Aorta (tissue), 5 donors: ENCODE measurements around the gene NLGN2. TPM values are rescaled to one million over a fixed set of nuclear protein-coding genes. Genes with fewer than 3 reads are reported as not detected.

Source experiments
- ATAC-seq: fragments of 200-7000 bp; cut with Tn5 transposase; one replicate; pipeline ENCODE4 v1.9.1; 2022; ENCODE audit warnings: moderate library complexity; ENCODE audit not compliant: low FRiP score
- DNase-seq, 2 donors: peaks; one replicate each; pipeline ENCODE4 v3.0.0-alpha.2; 2020
- H3K27ac ChIP-seq, 2 donors: one replicate each; pipeline ENCODE4 v1.5.1; 2013; ENCODE audit warnings: low read length in 2 of 2, mild to moderate bottlenecking in 2 of 2, moderate library complexity in 2 of 2, control low read depth in 1 of 2, inconsistent platforms in 1 of 2, low read depth in 1 of 2
- H3K27me3 ChIP-seq, 2 donors: one replicate each; pipeline ENCODE4 v1.6.1; 2013; ENCODE audit warnings: control low read depth in 1 of 2, low read length in 1 of 2, mild to moderate bottlenecking in 1 of 2, moderate library complexity in 1 of 2; ENCODE audit not compliant: insufficient read depth in 2 of 2, control insufficient read depth in 1 of 2
- H3K36me3 ChIP-seq, 2 donors: one replicate each; pipeline ENCODE4 v1.6.1; 2013; ENCODE audit warnings: control low read depth in 1 of 2, low read length in 1 of 2, mild to moderate bottlenecking in 1 of 2; ENCODE audit not compliant: insufficient read depth in 2 of 2, control insufficient read depth in 1 of 2
- H3K4me1 ChIP-seq, 2 donors: one replicate each; pipeline ENCODE4 v1.6.1; 2013; ENCODE audit warnings: low read length in 2 of 2, control low read depth in 1 of 2, mild to moderate bottlenecking in 1 of 2, moderate library complexity in 1 of 2; ENCODE audit not compliant: insufficient read depth in 2 of 2, control insufficient read depth in 1 of 2
- H3K4me3 ChIP-seq, 2 donors: one replicate each; pipeline ENCODE4 v1.5.1; 2013; ENCODE audit warnings: low read length in 2 of 2, control low read depth in 1 of 2, mild to moderate bottlenecking in 1 of 2
- H3K9me3 ChIP-seq: one replicate; pipeline ENCODE4 v1.6.1; 2013; ENCODE audit warnings: mild to moderate bottlenecking, low read length; ENCODE audit not compliant: control insufficient read depth
- WGBS, 2 donors: extraction: QIAGEN DNeasy Blood & Tissue Kit; methylation state at CpG; one replicate each; pipeline ENCODE4 v1.1.7; 2013; 5-methylcytosine and 5-hydroxymethylcytosine counted together
- intact Hi-C, 2 donors: fragments of 100-400 bp; cut with DNase I; formaldehyde crosslinking; loops; one replicate each; pipeline versions ENCODE4 v1.14.2 to v1.15.0; 2022
- polyA plus RNA-seq, 2 donors: library from polyadenylated mRNA; stranded (reverse); fragments of 200-250 nt; gene quantifications; one replicate each; pipeline ENCODE4 v1.2.3, GENCODE V29; 2013
- total RNA-seq, 2 donors: library from RNA; stranded (reverse); fragmentation: NEBNext Ultra II Directional; extraction: Animal tissue kit (Norgen Biotek cat#: 25700); gene quantifications; one replicate each; pipeline ENCODE4 v1.2.1, GENCODE V29; 2021
- donor health status: healthy with polysubstance abuse.
- donor health status: Bipolar disorder and iron deficiency.
- donor health status: DM: no; HTN: no; CAD: no.
- donor health status: DM: no; HTN: no; CAD: no.
- donor health status: DM: yes; HTN: yes; CAD: no.

The NLGN2 gene
- total and polyA plus RNA-seq, 4 donors: 2.4 to 49.9 (median 30.9) TPM

DNA sequence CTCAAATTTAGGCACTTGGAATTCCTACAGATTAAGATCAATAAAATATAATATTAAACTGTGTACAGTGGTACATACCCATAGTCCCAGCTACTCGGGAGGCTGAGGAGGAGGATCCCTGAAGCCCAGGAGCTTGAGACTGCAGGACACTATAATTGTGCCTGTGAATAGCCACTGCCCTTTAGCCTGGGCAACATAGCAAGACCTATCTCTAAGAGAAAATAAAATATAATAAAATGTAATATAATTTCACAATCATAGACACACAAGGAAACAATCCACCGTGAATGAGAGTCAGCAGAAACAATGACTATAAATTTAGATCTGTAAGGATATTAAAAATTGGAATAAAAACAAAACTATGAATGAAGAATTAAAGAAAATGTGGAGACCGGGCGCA is 36.8 kb upstream of the NLGN2 start:
- WGBS, 2 donors: 82 to 84% methylated on average over 4 of the region's 4 CpGs
- no peak for ATAC-seq
- Histone ChIP-seq H3K27ac (no peak overlapping the region), H3K9me3 (no peaks in the 10 kb centered on the region), H3K36me3 (no peaks in the 10 kb centered on the region), H3K4me3 (no peak overlapping the region), H3K4me1 (no peaks in the 10 kb centered on the region), H3K27me3 (no peaks in the 10 kb centered on the region)
- DNase-seq: no peak
- intact Hi-C loops: no loop called here

- intact Hi-C loops: no loop called here
Measured at GRCh38 chr17:7374353-7374752, 33.3 kb upstream of the NLGN2 start.

DNA sequence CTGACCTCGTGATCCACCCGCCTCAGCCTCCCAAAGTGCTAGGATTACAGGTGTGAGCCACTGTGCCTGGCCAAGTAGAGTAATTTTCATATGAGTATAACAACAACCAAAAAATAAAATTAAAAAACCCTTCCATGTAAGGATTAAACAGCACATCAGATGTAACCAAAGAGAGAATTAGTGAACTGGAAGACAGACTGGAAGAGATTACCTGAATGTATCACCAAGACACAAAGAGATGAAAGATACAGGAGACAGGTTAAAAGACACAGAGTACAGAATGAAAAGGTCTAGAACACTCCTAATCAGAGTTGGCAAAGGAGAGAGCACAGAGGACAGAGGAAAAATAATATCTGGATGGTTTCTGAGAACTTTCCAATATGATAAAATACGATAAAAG is 28.5 kb upstream of the NLGN2 start:
- H3K27ac ChIP-seq: no peak overlapping the region
- intact Hi-C loops: no loop called here
- H3K9me3 ChIP-seq: no peaks in the 10 kb centered on the region
- ATAC-seq (no peak), DNase-seq (no peak)
- no peaks in the 10 kb centered on the region for H3K4me1 ChIP-seq
- 96% methylated on average over 3 of the region's 3 CpGs for WGBS, 2 donors
- H3K4me3 ChIP-seq: no peak overlapping the region
- no peaks in the 10 kb centered on the region for H3K27me3 ChIP-seq
- H3K36me3 ChIP-seq: no peaks in the 10 kb centered on the region

More at GRCh38 chr17:7374353-7374752, 33.3 kb upstream of the NLGN2 start:
- no peak for DNase-seq
- WGBS, 2 donors: 88 to 92% methylated on average over 2 of the region's 2 CpGs
- ATAC-seq: no peak
- Histone ChIP-seq H3K36me3 (no peaks in the 10 kb centered on the region), H3K4me1 (no peaks in the 10 kb centered on the region), H3K27ac (no peak overlapping the region), H3K4me3 (no peak overlapping the region), H3K27me3 (no peaks in the 10 kb centered on the region), H3K9me3 (no peaks in the 10 kb centered on the region)

DNA sequence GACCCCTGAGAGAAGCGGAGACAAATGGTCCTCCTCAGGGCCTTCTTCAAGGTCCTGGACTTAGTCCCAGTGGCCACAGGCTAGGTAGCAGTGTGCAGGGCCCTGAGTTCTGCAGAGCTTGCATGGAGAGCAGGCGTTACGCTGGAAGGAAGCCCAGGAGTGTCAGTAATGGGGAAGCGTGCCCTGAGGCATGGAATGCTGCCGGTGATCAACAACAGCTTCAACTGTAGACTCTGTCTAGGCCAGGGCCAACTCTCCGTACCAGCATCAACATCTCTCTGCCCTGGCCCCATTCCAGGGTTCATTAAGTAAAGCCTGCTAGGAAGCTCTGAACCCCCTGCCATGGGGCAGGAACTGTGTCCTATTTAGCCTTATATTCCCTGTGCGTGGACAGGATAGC is 27.3 kb upstream of the NLGN2 start:
- intact Hi-C loops: no loop called here
- H3K27me3 ChIP-seq: no peaks in the 10 kb centered on the region
- DNase-seq (peak in 1 of 2 donors; percentile 80), ATAC-seq (peak; percentile 44)
- H3K4me3 ChIP-seq: no peak overlapping the region
- H3K9me3 ChIP-seq: no peaks in the 10 kb centered on the region
- H3K27ac ChIP-seq: no peak overlapping the region
- WGBS, 2 donors: 15 to 16% methylated on average over 7 of the region's 7 CpGs
- H3K36me3 ChIP-seq: no peaks in the 10 kb centered on the region
- no peaks in the 10 kb centered on the region for H3K4me1 ChIP-seq

DNA sequence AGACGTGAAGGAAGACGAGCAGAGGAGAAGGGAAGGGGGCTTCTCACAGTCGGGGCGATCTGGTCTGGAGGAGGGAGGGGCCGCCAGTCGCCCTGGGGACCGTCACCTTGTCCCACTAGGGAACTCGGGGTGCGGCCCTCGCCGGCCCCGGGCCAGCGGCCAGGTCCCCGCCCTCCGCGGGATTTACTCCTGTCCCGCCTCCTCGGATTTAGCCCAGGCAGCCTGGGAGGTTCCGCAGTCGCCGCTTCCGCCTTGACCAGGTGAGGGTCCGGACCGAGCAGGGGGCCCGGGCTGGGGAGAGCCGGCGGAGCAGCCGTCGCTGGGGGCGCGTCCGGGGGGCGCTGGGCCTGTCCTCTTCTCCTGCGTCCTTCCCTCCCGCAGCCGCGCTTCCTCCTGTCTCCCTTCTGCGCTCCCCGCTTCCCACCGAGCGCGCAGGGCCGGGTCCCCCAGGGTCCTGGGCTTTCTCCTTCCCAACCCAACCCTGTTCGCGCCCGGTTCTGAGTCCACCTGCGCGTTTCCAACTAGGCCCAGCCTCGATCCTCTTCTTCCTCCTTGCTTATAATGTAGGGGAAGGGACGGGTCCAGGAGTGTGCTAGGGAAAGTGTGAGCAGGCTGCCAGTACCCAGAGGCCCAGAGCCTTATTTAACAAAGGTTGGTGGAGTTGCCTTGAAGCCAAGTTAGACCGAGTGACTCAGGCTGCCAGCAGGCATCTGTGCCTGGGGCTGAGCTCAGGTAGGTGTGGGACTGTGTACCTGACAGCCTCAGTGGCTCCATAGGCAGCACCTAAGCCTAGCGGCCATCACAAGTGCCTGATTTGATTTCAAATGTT is 26.6 kb upstream of the NLGN2 start, which contains the start of gene TNK1:
TNK1 (plus strand) TSS at position 235 of the 829 bp plus-strand sequence. CDS start 1,838 bp downstream, outside the sequence.
- H3K27me3 ChIP-seq: no peaks in the 10 kb centered on the region
- ATAC-seq: no peak
- no peak within 1 kb of the TSS for H3K27ac ChIP-seq
- 5 to 7% methylated on average over 29 to 52 of the region's 52 CpGs for WGBS, 2 donors
- H3K4me3 ChIP-seq: peak within 1 kb of the TSS; percentile 24 to 42
- peak; percentile 69 to 83 for DNase-seq
- no peaks in the 10 kb centered on the region for H3K9me3 ChIP-seq
- no peaks in the 10 kb centered on the region for H3K36me3 ChIP-seq
- intact Hi-C loops: no loop called here
- H3K4me1 ChIP-seq: no peaks in the 10 kb centered on the region

- Histone ChIP-seq H3K4me3 (no peak overlapping the region), H3K27ac (no peak overlapping the region), H3K4me1 (no peaks in the 10 kb centered on the region), H3K27me3 (no peaks in the 10 kb centered on the region), H3K9me3 (no peaks in the 10 kb centered on the region), H3K36me3 (no peaks in the 10 kb centered on the region)
- intact Hi-C loops: no loop called here
- WGBS, 2 donors: 91 to 92% methylated on average over 10 of the region's 10 CpGs
- DNase-seq: no peak
- no peak for ATAC-seq
Measured at GRCh38 chr17:7382901-7383300, 24.7 kb upstream of the NLGN2 start.

DNA sequence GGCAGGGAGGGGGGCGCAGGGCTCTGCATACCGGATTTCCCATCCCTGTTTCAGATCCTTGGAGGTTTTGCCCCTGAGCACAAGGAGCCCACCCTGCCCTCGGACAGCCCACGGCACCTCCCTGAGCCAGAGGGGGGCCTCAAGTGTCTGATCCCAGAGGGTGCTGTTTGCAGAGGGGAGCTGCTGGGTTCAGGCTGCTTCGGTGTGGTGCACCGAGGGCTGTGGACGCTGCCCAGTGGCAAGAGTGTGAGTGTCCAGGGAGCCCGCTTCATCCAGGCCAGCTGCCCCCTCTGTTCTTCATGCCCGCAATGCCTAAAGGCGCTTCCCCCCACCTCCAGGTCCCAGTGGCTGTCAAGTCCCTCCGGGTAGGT is 24.3 kb upstream of the NLGN2 start:
- DNase-seq: no peak
- Histone ChIP-seq H3K9me3 (no peaks in the 10 kb centered on the region), H3K4me1 (no peaks in the 10 kb centered on the region), H3K27me3 (no peaks in the 10 kb centered on the region), H3K4me3 (no peak overlapping the region), H3K27ac (no peak overlapping the region), H3K36me3 (no peaks in the 10 kb centered on the region)
- ATAC-seq: no peak
- intact Hi-C loops: no loop called here
- WGBS, 2 donors: 73 to 77% methylated on average over 10 to 11 of the region's 11 CpGs

- H3K9me3 ChIP-seq: no peaks in the 10 kb centered on the region
- no peaks in the 10 kb centered on the region for H3K4me1 ChIP-seq
- H3K27me3 ChIP-seq: no peaks in the 10 kb centered on the region
- H3K4me3 ChIP-seq: no peak overlapping the region
- no peaks in the 10 kb centered on the region for H3K36me3 ChIP-seq
- no peak overlapping the region for H3K27ac ChIP-seq
- DNase-seq: peak in 1 of 2 donors; percentile 56
- 3 to 5% methylated on average over 55 to 65 of the region's 65 CpGs for WGBS, 2 donors
- ATAC-seq: peak; percentile 80
- intact Hi-C loops: no loop called here
Measured at GRCh38 chr17:7383742-7384488, 23.7 kb upstream of the NLGN2 start.
